Measurements from ENCODE around the gene PHF3. TPM values are rescaled to one million over a fixed set of nuclear protein-coding genes. Genes with fewer than 3 reads are reported as not detected.
"Not testable (repeated sequence)": the region's sequence is repeated elsewhere in the genome, so short reads cannot be mapped to it uniquely, and the experiment has no call there.

The PHF3 gene
- polyA plus RNA-seq, 3 donors = 55.3 to 62.2 (median 55.9) TPM

GRCh38 chr6:63685446-63686379, 50.1 kb downstream of the PHF3 start:
- DNase-seq = no peak

DNA sequence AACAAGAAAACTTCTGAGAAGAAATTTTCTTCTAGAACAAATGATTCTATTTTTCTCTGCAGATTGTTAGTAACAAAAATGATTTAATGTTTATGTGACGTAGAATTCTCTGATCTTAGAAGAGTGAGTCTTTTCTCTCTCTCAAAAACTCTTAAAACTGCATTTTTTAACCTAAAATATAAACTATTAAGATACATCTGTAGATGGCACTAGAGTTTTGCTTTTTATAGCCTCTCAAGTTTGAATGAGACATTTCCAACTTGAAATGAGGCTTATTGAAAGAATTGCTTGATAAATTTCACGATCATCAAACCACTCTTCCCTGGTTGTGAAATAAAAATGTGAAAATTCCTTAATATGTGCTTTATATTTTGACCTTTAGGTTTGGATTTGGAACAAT, 53.8 kb downstream of the PHF3 start:
- DNase-seq = no peak

- DNase-seq = no peak
Measured at GRCh38 chr6:63690221-63690620, 54.6 kb downstream of the PHF3 start.

- DNase-seq = no peak
Measured at GRCh38 chr6:63705707-63706106, 70.1 kb downstream of the PHF3 start.

GRCh38 chr6:63706630-63707029, 71.0 kb downstream of the PHF3 start:
- no peak for DNase-seq

GRCh38 chr6:63708631-63709030, 73.0 kb downstream of the PHF3 start:
- no peak for DNase-seq

GRCh38 chr6:63709148-63709547, 73.5 kb downstream of the PHF3 start:
- no peak for DNase-seq

DNA sequence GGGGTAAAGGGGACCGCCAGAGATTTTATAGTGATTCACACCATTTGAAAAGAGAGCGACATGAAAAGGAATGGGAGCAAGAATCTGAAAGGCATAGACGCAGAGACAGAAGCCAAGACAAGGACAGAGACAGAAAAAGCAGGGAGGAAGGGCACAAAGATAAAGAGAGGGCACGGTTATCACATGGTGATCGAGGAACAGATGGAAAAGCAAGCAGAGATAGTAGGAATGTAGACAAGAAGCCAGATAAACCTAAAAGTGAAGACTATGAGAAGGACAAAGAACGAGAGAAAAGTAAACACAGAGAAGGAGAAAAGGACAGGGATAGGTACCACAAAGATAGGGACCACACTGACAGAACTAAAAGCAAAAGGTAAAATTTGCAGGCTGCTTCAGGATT, 77.7 kb downstream of the PHF3 start:
- no peak for DNase-seq

DNA sequence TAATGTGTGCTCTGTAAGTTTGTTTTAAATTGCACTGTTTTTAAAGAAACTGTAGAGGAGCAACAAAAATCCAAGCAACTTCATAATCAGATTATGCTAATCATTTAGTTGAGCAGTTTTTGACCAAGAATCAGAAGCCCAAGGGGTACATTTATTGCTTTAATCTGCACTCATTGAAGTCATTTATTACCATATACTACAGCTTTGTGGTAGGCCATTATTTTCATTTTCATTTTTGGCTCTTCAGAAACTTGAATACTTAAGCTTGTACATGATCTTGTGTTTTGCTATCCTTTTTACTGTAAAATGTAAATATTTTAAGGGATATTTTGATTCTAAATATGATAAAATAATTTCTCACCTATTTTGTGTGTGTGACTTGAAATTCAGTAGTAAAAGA, 78.5 kb downstream of the PHF3 start:
- no peak for DNase-seq

- DNase-seq = no peak
Measured at GRCh38 chr6:63716169-63716568, 80.6 kb downstream of the PHF3 start.

DNA sequence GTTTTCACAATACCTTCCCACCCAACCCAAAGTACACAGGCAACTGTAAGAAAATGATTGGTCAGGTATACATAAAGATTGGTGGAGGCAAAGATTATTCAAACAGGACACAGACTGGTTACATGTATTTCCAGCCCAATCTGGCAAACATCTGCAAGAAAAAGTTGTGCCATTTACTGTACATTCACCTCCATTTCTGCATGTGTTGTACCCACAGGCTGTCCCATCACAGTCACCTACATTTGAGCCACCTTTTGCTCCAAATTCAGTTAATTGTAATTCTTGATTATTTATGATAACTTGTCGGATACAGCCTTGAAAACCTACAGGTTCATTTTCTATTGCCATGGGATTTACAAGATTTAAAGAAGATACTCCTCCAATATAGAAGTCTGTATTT, 85.6 kb downstream of the PHF3 start:
- DNase-seq = no peak

DNA sequence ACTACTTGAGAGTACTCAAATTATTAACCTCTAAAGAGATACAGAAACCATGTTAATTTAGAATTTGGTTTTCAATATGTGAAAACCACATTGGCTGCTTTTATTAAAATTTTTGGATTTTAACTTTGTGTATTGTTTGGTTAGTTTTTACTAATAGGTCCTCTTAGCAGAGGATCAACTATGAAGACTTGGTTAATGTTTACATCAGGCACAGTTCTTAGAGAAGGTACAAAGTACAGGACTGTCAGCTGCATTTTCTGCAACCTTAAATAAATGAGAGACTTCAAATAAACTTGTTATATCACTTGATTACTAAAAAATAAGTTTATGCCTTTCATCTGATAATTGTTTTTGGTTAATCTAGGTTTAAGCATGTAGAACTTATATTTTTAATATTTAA, 89.1 kb downstream of the PHF3 start:
- no peak for DNase-seq

- no peak for DNase-seq
Measured at GRCh38 chr6:63730311-63730710, 94.7 kb downstream of the PHF3 start.

- no peak for DNase-seq
Measured at GRCh38 chr6:63731930-63732329, 96.3 kb downstream of the PHF3 start.

GRCh38 chr6:63732336-63732735, 96.7 kb downstream of the PHF3 start:
- DNase-seq = no peak

DNA sequence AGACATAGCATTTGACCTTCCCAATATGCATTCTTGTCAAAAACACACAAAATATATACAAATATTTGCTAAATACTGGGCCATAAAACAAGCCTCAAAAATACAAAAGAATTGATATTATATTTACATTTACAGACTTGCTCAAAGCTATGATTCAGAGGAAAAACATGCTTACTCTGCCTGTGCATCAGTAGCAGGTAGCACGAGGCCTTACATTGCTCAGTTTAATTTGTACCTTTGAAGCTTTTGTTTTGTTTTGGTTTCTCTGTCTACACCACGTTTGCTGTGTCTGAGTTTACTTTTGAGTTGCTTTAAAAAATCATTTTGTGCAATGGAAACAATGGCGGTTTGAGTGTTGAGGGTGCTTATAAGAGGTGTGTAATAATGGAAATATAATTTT, 99.3 kb downstream of the PHF3 start:
- DNase-seq = no peak

GRCh38 chr6:63738190-63738589, 102.6 kb downstream of the PHF3 start:
- not testable (repeated sequence) for DNase-seq

GRCh38 chr6:63739094-63739687, 103.6 kb downstream of the PHF3 start:
- no peak for DNase-seq

- no peak for DNase-seq
Measured at GRCh38 chr6:63740709-63741108, 105.1 kb downstream of the PHF3 start.

GRCh38 chr6:63742060-63742459, 106.5 kb downstream of the PHF3 start:
- no peak for DNase-seq

DNA sequence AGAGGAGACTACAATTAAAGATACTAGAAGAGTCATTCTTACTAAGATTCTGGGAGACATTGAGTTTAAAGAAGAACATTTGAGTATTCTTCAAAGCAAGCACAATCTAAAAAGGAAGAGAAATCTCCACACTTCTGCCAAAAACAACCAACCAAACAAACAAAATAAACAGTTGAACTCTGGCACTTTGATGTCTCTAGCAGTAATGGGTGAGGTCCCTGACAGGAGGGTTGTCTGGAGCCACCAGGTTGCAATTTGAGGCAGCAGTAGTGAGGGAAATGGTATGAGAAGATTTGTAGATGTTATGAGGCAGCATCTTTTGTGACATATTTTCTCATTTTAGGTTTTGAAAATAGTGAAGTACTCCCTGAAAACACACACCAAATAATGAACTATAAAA, 108.1 kb downstream of the PHF3 start:
- DNase-seq = no peak

DNA sequence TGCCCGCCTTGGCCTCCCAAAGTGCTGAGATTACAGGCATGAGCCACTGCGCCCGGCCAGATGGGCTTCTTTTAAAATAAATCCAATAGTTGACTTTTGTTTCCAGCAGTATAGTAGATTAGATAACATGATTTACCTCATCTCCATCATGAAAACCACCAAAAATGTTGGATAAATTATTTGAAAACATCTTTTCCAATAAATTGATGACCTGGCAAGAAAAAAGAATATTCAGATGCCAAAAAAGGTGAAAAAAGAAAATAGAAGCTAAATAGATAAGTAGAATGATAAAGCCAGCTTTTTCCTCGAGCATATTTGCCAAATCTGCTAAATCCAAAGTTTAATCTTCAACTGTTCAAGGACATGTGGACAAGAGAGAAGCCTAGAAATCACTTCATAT, 109.2 kb downstream of the PHF3 start:
- DNase-seq = no peak

DNA sequence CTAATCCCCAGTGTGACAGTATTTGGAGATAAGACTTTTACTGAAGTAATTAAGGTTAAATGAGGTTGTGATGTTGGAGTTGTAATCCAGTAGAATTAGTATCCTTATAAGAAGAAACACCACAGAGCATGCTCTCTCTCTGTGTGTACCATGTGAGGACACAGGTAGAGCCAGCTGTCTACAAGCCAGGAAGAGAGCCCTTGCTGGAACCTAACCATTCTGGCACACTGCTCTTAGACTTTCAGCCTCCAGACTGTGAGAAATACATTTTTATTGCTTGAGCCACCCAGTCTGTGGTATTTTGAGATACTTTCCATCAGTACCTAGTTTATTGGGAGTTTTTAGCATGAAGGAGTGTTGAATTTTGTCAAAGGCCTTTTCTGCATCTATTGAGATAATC, 110.2 kb downstream of the PHF3 start:
- no peak for DNase-seq

GRCh38 chr6:63750400-63750799, 114.8 kb downstream of the PHF3 start:
- no peak for DNase-seq

All from renal pelvis (tissue), 4 donors.